Heart right ventricle (tissue), 16 donors: Measurements from ENCODE around the gene MXRA7. TPM values are rescaled to one million over a fixed set of nuclear protein-coding genes. Genes with fewer than 3 reads are reported as not detected.

Source experiments
- ATAC-seq, 8 donors: fragments of 200-7000 bp; cut with Tn5 transposase; one replicate each; pipeline ENCODE4 v1.9.1; 2020; ENCODE audit warnings: mild to moderate bottlenecking in 8 of 8, moderate library complexity in 8 of 8, moderate number of reproducible peaks in 1 of 8
- DNase-seq, 2 donors: peaks; one replicate each; pipeline ENCODE4 v3.0.0-alpha.2; 2020
- H3K27ac ChIP-seq, 10 donors: fragments of 200-600 bp; sonication (generic) in 2 of 10; one replicate each; pipeline versions ENCODE4 v1.5.0 to v1.8.0; 2020 to 2022; ENCODE audit warnings: mild to moderate bottlenecking in 3 of 10
- H3K27me3 ChIP-seq, 7 donors: fragments of 200-600 bp; one replicate each; pipeline ENCODE4 v1.8.0; 2021 to 2022; ENCODE audit warnings: mild to moderate bottlenecking in 2 of 7
- H3K36me3 ChIP-seq, 9 donors: fragments of 200-600 bp; sonication (generic) in 1 of 9; one replicate each; pipeline versions ENCODE4 v1.5.0 to v1.8.0; 2020 to 2022; ENCODE audit warnings: mild to moderate bottlenecking in 2 of 9
- H3K4me1 ChIP-seq, 9 donors: fragments of 200-600 bp; sonication (generic) in 1 of 9; one replicate each; pipeline versions ENCODE4 v1.5.0 to v1.8.0; 2020 to 2022; ENCODE audit warnings: mild to moderate bottlenecking in 4 of 9
- H3K4me3 ChIP-seq, 10 donors: fragments of 200-600 bp; sonication (generic) in 2 of 10; one replicate each; pipeline versions ENCODE4 v1.5.0 to v1.8.0; 2020 to 2022; ENCODE audit warnings: mild to moderate bottlenecking in 7 of 10, moderate library complexity in 2 of 10
- H3K9me3 ChIP-seq, 11 donors: fragments of 200-600 bp in 10 of 11; sonication (generic) in 2 of 11; one replicate each; pipeline versions ENCODE4 v1.5.0 to v1.8.0; 2013 to 2022; ENCODE audit warnings: mild to moderate bottlenecking in 2 of 11, control low read depth in 1 of 11, moderate library complexity in 1 of 11
- WGBS, 2 donors: extraction: QIAGEN DNeasy Blood & Tissue Kit; methylation state at CpG; one replicate each; pipeline ENCODE4 v1.1.7; 2013; ENCODE audit warnings: inconsistent platforms in 1 of 2; 5-methylcytosine and 5-hydroxymethylcytosine counted together
- intact Hi-C, 10 donors: fragments of 100-400 bp; cut with DNase I; formaldehyde crosslinking; loops; one replicate each; pipeline versions ENCODE4 v1.11.1 to v1.14.2; 2022
- long read RNA-seq, 3 donors: library from polyadenylated mRNA; unstranded; transcript quantifications; one replicate each; pipeline ENCODE4 v2.0.0, GENCODE V29; 2020 to 2021
- polyA plus RNA-seq, 2 donors: library from polyadenylated mRNA; stranded (reverse); fragments of 200-250 nt; gene quantifications; one replicate each; pipeline ENCODE4 v1.2.3, GENCODE V29; 2013
- total RNA-seq, 10 donors: library from RNA; stranded (reverse); fragmentation: NEBNext Ultra II Directional in 3 of 10; extraction: Animal tissue kit (Norgen Biotek cat#: 25700) in 3 of 10; gene quantifications; one replicate each; pipeline versions ENCODE4 v1.2.1 to v1.2.4, GENCODE V29; 2021 to 2023
- TF ChIP-seq, protein P1 (sequence below), 9 donors: fragments of 200-600 bp; sonication (generic) in 2 of 9; IDR thresholded peaks; one replicate each; pipeline versions ENCODE4 v1.5.0 to v1.8.0; 2021 to 2022; ENCODE audit warnings: antibody characterized with exemption in 9 of 9, mild to moderate bottlenecking in 5 of 9, moderate library complexity in 1 of 9
- donor health status: Arrhythmogenic right ventricular cardiomyopathy.
- donor health status: ischemic (EF 13 %, LVEDD 7.1; RV severe dilation, severe dysfunction).
- donor health status: healthy with polysubstance abuse.
- donor health status: DM: no; HTN: yes; CAD: no.
- donor health status: DM: no; HTN: no; CAD: no.
- donor health status: ischemic (EF 25% LVEDD 6.9; RV normal size, moderate dysfunction).
- donor health status: ischemic (EF 25% LVEDD 5.7; RV mildly dilated, moderate dysfunction).
- donor health status: healthy.
- donor health status: DM: yes; HTN: yes; CAD: no.
- donor health status: Ischemic cardiomyopathy.
- donor health status: ischemic (EF 35%, LVEDD 5.7; RV mildly dilated, moderate dysfunction).
- donor health status: nonischemic (EF 11% LVEDD 7.7; RV severe dilation, severe dysfunction).
- donor health status: DM: yes; HTN: yes; CAD: no.
- donor health status: PGD.
- donor health status: ischemic (EF 29% LVEDD 5.4; RV normal size, mild dysfunction).
- donor health status: nonischemic (EF 23%, LVEDD 6.1; RV moderate dilation, normal function).

The MXRA7 gene, protein sequence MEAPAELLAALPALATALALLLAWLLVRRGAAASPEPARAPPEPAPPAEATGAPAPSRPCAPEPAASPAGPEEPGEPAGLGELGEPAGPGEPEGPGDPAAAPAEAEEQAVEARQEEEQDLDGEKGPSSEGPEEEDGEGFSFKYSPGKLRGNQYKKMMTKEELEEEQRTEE
- total RNA-seq (100 to 1,000 TPM; 298 to 586 (median 488) TPM), polyA plus RNA-seq (100 to 1,000 TPM; 121 to 199 TPM)
- long read RNA-seq, donor 1, full-length matches to known transcripts = 620 of 665 reads
- long read RNA-seq, donor 1, partial matches to known transcripts = 12 of 665 reads
- long read RNA-seq, donor 1, other reads (novel, unspliced or antisense) = 33 of 665 reads
- long read RNA-seq, donor 2, full-length matches to known transcripts = 685 of 737 reads
- long read RNA-seq, donor 2, partial matches to known transcripts = 10 of 737 reads
- long read RNA-seq, donor 2, other reads (novel, unspliced or antisense) = 42 of 737 reads
- long read RNA-seq, donor 3, full-length matches to known transcripts = 22 of 50 reads
- long read RNA-seq, donor 3, partial matches to known transcripts = 6 of 50 reads
- long read RNA-seq, donor 3, other reads (novel, unspliced or antisense) = 22 of 50 reads

- peaks cover 0 to 45% (median 6%) of the 10 kb centered on the region in 9 donors for H3K36me3 ChIP-seq
- peaks cover 15 to 85% (median 65%) of the 10 kb centered on the region in 9 donors for H3K4me1 ChIP-seq
- DNase-seq = peak; percentile 82
- H3K9me3 ChIP-seq = no peaks in the 10 kb centered on the region
- H3K4me3 ChIP-seq = peak within 1 kb of the TSS; percentile 59 to 85 (median 79)
- peak; percentile 49 to 72 (median 65) for ATAC-seq
- TF ChIP-seq, protein P1, sequence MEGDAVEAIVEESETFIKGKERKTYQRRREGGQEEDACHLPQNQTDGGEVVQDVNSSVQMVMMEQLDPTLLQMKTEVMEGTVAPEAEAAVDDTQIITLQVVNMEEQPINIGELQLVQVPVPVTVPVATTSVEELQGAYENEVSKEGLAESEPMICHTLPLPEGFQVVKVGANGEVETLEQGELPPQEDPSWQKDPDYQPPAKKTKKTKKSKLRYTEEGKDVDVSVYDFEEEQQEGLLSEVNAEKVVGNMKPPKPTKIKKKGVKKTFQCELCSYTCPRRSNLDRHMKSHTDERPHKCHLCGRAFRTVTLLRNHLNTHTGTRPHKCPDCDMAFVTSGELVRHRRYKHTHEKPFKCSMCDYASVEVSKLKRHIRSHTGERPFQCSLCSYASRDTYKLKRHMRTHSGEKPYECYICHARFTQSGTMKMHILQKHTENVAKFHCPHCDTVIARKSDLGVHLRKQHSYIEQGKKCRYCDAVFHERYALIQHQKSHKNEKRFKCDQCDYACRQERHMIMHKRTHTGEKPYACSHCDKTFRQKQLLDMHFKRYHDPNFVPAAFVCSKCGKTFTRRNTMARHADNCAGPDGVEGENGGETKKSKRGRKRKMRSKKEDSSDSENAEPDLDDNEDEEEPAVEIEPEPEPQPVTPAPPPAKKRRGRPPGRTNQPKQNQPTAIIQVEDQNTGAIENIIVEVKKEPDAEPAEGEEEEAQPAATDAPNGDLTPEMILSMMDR (IDR thresholded peaks at IDR 0.05) = no peak
- intact Hi-C loops = loop anchor here in 7 of 10 donors (2.0 to 10.0 kb wide), 5 partner anchors 24 to 156 kb away; no protein-coding TSS in a partner anchor
- H3K27me3 ChIP-seq = no peaks in the 10 kb centered on the region
- H3K27ac ChIP-seq = peak within 1 kb of the TSS; percentile 89 to 98 (median 94)
- whole genome bisulfite sequencing, 2 donors = 3 to 4% methylated on average over 44 to 45 of the region's 56 CpGs
These were observed at the start of gene MXRA7 for GRCh38 chr17:76710863-76711611. Gene MXRA7 (minus strand): TSS chr17:76710965. CDS start chr17:76710946, 19 bp downstream.

- no peak for ATAC-seq
- no peaks in the 10 kb centered on the region for H3K27me3 ChIP-seq
- no peak overlapping the region for H3K27ac ChIP-seq
- H3K9me3 ChIP-seq = no peaks in the 10 kb centered on the region
- H3K4me3 ChIP-seq = no peak overlapping the region
- TF ChIP-seq, protein P1 (IDR thresholded peaks at IDR 0.05) = no peak
- intact Hi-C loops = loop anchor here in 1 of 10 donors (2.0 kb wide), 1 partner anchor 290 kb away; no protein-coding TSS in a partner anchor
- no peak for DNase-seq
- H3K4me1 ChIP-seq = peaks cover 0 to 5% (median 0%) of the 10 kb centered on the region in 9 donors
- H3K36me3 ChIP-seq = peaks cover 0 to 88% (median 23%) of the 10 kb centered on the region in 9 donors
- 97 to 98% methylated on average over 3 of the region's 3 CpGs for WGBS, 2 donors
These were observed 47.8 kb upstream of the MXRA7 start for GRCh38 chr17:76758570-76758969.

- Histone ChIP-seq H3K4me1 (peaks cover 0 to 11% (median 0%) of the 10 kb centered on the region in 9 donors), H3K9me3 (no peaks in the 10 kb centered on the region), H3K36me3 (peaks cover 0 to 91% (median 23%) of the 10 kb centered on the region in 9 donors), H3K27ac (no peak overlapping the region), H3K27me3 (no peaks in the 10 kb centered on the region), H3K4me3 (no peak overlapping the region)
- 95 to 96% methylated on average over 5 of the region's 5 CpGs for WGBS, 2 donors
- no peak for ATAC-seq
- no peak for DNase-seq
- intact Hi-C loops = no loop called here
- TF ChIP-seq, protein P1 (IDR thresholded peaks at IDR 0.05) = no peak
These were observed 46.5 kb upstream of the MXRA7 start for GRCh38 chr17:76757256-76757655.

DNA sequence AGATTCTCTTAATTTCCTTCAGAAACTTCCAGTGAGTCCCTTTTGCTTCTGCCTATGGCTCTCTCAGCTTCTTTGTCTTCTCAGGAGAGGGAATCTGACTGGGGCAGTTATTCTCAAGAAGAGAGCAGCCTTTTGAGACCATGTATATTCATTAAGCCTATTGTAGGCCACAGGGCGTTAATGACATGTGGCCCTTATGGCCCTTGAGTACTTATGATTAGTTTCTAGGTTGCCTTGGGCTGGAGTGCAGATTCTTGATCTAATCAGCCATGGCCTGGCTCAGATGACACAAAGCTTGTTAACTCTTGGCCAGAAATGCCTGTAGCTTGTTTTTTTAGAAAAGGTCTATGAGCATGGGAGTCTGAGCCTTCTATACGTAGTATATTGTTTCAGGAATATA lies 44.5 kb upstream of the MXRA7 start:
- ATAC-seq (peak in 2 of 8 donors; percentile 24 to 40), DNase-seq (no peak)
- H3K9me3 ChIP-seq = no peaks in the 10 kb centered on the region
- H3K27ac ChIP-seq = peak overlapping the region in 2 of 10 donors; percentile 23 to 34
- 59 to 69% methylated on average over 2 of the region's 2 CpGs for WGBS, 2 donors
- H3K4me3 ChIP-seq = no peak overlapping the region
- peaks cover 0 to 94% (median 17%) of the 10 kb centered on the region in 9 donors for H3K36me3 ChIP-seq
- TF ChIP-seq, protein P1 (IDR thresholded peaks at IDR 0.05) = no peak
- peaks cover 0 to 11% (median 0%) of the 10 kb centered on the region in 9 donors for H3K4me1 ChIP-seq
- intact Hi-C loops = no loop called here
- H3K27me3 ChIP-seq = no peaks in the 10 kb centered on the region
